Measurements from ENCODE around the gene TMEM53.

DNA sequence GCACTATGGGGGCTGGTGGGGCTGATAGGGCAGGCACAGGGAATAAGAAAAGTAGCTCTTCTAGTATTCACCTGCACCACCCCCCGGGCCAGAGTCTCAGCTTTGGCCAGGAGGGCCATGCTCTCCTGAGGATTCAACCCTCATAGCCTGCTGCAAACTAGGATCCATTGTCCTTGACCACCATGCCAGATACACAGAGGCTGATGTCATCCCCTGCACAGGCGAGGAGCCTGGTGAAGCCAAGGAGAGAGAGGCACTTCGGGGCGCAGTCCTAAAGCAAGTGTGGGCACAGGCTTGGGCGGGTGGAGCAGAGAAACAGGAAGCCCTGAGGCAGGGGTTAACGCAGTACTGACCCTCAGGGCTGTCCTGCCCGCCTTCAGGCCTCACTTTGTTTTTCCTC lies 29.5 kb downstream of the TMEM53 start:
- TF ChIP-seq, protein P1, sequence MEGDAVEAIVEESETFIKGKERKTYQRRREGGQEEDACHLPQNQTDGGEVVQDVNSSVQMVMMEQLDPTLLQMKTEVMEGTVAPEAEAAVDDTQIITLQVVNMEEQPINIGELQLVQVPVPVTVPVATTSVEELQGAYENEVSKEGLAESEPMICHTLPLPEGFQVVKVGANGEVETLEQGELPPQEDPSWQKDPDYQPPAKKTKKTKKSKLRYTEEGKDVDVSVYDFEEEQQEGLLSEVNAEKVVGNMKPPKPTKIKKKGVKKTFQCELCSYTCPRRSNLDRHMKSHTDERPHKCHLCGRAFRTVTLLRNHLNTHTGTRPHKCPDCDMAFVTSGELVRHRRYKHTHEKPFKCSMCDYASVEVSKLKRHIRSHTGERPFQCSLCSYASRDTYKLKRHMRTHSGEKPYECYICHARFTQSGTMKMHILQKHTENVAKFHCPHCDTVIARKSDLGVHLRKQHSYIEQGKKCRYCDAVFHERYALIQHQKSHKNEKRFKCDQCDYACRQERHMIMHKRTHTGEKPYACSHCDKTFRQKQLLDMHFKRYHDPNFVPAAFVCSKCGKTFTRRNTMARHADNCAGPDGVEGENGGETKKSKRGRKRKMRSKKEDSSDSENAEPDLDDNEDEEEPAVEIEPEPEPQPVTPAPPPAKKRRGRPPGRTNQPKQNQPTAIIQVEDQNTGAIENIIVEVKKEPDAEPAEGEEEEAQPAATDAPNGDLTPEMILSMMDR (IDR thresholded peaks at IDR 0.05), result no peak
- TF ChIP-seq POLR2A (IDR thresholded peaks at IDR 0.05), result no peak
